Osteoblast (primary cell): ENCODE data around the gene SLIT3. TPM values are rescaled to one million over a fixed set of nuclear protein-coding genes. Genes with fewer than 3 reads are reported as not detected.
"Not testable (repeated sequence)": the region's sequence is repeated elsewhere in the genome, so short reads cannot be mapped to it uniquely, and the experiment has no call there.

Experiments used
- DNase-seq: peaks from one replicate; pipeline ENCODE4 v3.0.0; 2011; ENCODE audit warnings: low spot score, mixed read lengths; ENCODE audit not compliant: insufficient read length; ENCODE audit errors: missing footprints
- H2AFZ ChIP-seq: 2 replicates; pipeline ENCODE4 v1.6.0; 2011; ENCODE audit warnings: mild to moderate bottlenecking, low read length
- H3K27ac ChIP-seq: 2 replicates; pipeline ENCODE4 v1.5.1; 2011; ENCODE audit warnings: mild to moderate bottlenecking, low read depth, low read length, moderate library complexity
- H3K27me3 ChIP-seq: 2 replicates; pipeline ENCODE4 v1.6.0; 2012; ENCODE audit warnings: mild to moderate bottlenecking, control low read depth, inconsistent platforms, low read length, moderate library complexity; ENCODE audit not compliant: insufficient read depth
- H3K36me3 ChIP-seq: 2 replicates; pipeline ENCODE4 v1.5.1; 2011; ENCODE audit warnings: mild to moderate bottlenecking, low read length, control low read depth, moderate library complexity; ENCODE audit not compliant: insufficient read depth
- H3K4me1 ChIP-seq: 2 replicates; pipeline ENCODE4 v1.5.1; 2011; ENCODE audit warnings: mild to moderate bottlenecking, low read length, control low read depth, moderate library complexity; ENCODE audit not compliant: insufficient read depth
- H3K4me2 ChIP-seq: 2 replicates; pipeline ENCODE4 v1.6.0; 2011; ENCODE audit warnings: mild to moderate bottlenecking, low read length; ENCODE audit not compliant: insufficient read depth
- H3K4me3 ChIP-seq: fragments of 200-600 bp; sonication (generic); 3 replicates; pipeline ENCODE4 v1.5.1; 2012; ENCODE audit warnings: mild to moderate bottlenecking, low read length, inconsistent platforms; ENCODE audit not compliant: insufficient read depth
- H3K79me2 ChIP-seq: 2 replicates; pipeline ENCODE4 v1.6.0; 2012; ENCODE audit warnings: mild to moderate bottlenecking, low read length, control low read depth, inconsistent platforms; ENCODE audit not compliant: insufficient read depth
- H3K9me3 ChIP-seq: 2 replicates; pipeline ENCODE4 v1.5.1; 2011; ENCODE audit warnings: low read depth, low read length, control low read depth
- H4K20me1 ChIP-seq: 2 replicates; pipeline ENCODE4 v1.6.0; 2012; ENCODE audit warnings: mild to moderate bottlenecking, low read length, control low read depth; ENCODE audit not compliant: insufficient read depth
- CTCF ChIP-seq: IDR thresholded peaks from 2 replicates; pipeline ENCODE4 v1.5.1; 2011; ENCODE audit warnings: mild to moderate bottlenecking, low read depth, low read length, moderate library complexity; ENCODE audit errors: extremely low read depth
- total RNA-seq: library from RNA; depleted of rRNA; stranded (reverse); fragments of >200 nt; gene quantifications from 2 replicates; pipeline ENCODE4 v1.2.3, GENCODE V29; 2012

SLIT3 gene
- total RNA-seq, 1 donor = 37.6 TPM

GRCh38 chr5:168647083-168647482, 653.9 kb downstream of the SLIT3 start:
- Histone ChIP-seq H3K79me2 (no peaks in the 10 kb centered on the region), H2AFZ (no peak overlapping the region), H3K27me3 (no peaks in the 10 kb centered on the region), H3K4me1 (peaks cover 9% of the 10 kb centered on the region), H3K4me2 (no peak overlapping the region), H4K20me1 (no peaks in the 10 kb centered on the region), H3K9me3 (no peaks in the 10 kb centered on the region), H3K27ac (no peak overlapping the region), H3K4me3 (no peak overlapping the region), H3K36me3 (no peaks in the 10 kb centered on the region)
- TF ChIP-seq CTCF = no peak
- no peak for DNase-seq

GRCh38 chr5:168646335-168646734, 654.6 kb downstream of the SLIT3 start:
- no peaks in the 10 kb centered on the region for H3K9me3 ChIP-seq
- H3K4me3 ChIP-seq = no peak overlapping the region
- DNase-seq = no peak
- H3K79me2 ChIP-seq = no peaks in the 10 kb centered on the region
- H3K27me3 ChIP-seq = no peaks in the 10 kb centered on the region
- peaks cover 1% of the 10 kb centered on the region for H3K4me1 ChIP-seq
- H4K20me1 ChIP-seq = no peaks in the 10 kb centered on the region
- no peak overlapping the region for H3K27ac ChIP-seq
- no peak overlapping the region for H2AFZ ChIP-seq
- no peak overlapping the region for H3K4me2 ChIP-seq
- no peak for TF ChIP-seq CTCF
- no peaks in the 10 kb centered on the region for H3K36me3 ChIP-seq

GRCh38 chr5:168645195-168645594, 655.7 kb downstream of the SLIT3 start:
- no peaks in the 10 kb centered on the region for H3K27me3 ChIP-seq
- no peak overlapping the region for H3K27ac ChIP-seq
- no peaks in the 10 kb centered on the region for H3K36me3 ChIP-seq
- no peak for TF ChIP-seq CTCF
- no peaks in the 10 kb centered on the region for H4K20me1 ChIP-seq
- no peak overlapping the region for H2AFZ ChIP-seq
- H3K4me3 ChIP-seq = no peak overlapping the region
- no peak overlapping the region for H3K4me2 ChIP-seq
- H3K9me3 ChIP-seq = no peaks in the 10 kb centered on the region
- H3K79me2 ChIP-seq = no peaks in the 10 kb centered on the region
- no peaks in the 10 kb centered on the region for H3K4me1 ChIP-seq
- no peak for DNase-seq

- no peak overlapping the region for H2AFZ ChIP-seq
- no peak for TF ChIP-seq CTCF
- H3K4me3 ChIP-seq = no peak overlapping the region
- no peak for DNase-seq
- H3K4me2 ChIP-seq = no peak overlapping the region
- no peak overlapping the region for H3K27ac ChIP-seq
- H3K27me3 ChIP-seq = no peaks in the 10 kb centered on the region
- no peaks in the 10 kb centered on the region for H3K9me3 ChIP-seq
- H3K4me1 ChIP-seq = no peaks in the 10 kb centered on the region
- no peaks in the 10 kb centered on the region for H3K36me3 ChIP-seq
- H4K20me1 ChIP-seq = no peaks in the 10 kb centered on the region
- no peaks in the 10 kb centered on the region for H3K79me2 ChIP-seq
These were observed 658.9 kb downstream of the SLIT3 start for GRCh38 chr5:168642019-168642418.

- H3K27me3 ChIP-seq, H3K36me3 ChIP-seq, H3K27ac ChIP-seq, H3K79me2 ChIP-seq, H3K4me3 ChIP-seq, DNase-seq, H3K9me3 ChIP-seq, H3K4me2 ChIP-seq, H3K4me1 ChIP-seq, H2AFZ ChIP-seq, H4K20me1 ChIP-seq: not testable (repeated sequence)
These were observed 662.1 kb downstream of the SLIT3 start for GRCh38 chr5:168638846-168639245.
